Nephron progenitor cell (in vitro differentiated cells): ENCODE measurements around the gene LRFN3.

Experiments
- DNase-seq: peaks from one replicate; pipeline ENCODE4 v3.0.0; 2021
- H3K27ac Mint-ChIP-seq: 2 replicates; pipeline ENCODE4 v1.8.0; 2021; ENCODE audit warnings: mild to moderate bottlenecking, moderate library complexity, mixed read lengths
- H3K27me3 Mint-ChIP-seq: 2 replicates; pipeline ENCODE4 v1.8.0; 2021; ENCODE audit warnings: mild to moderate bottlenecking, low read depth, mixed read lengths; ENCODE audit not compliant: poor library complexity
- H3K36me3 Mint-ChIP-seq: 2 replicates; pipeline ENCODE4 v1.8.0; 2021; ENCODE audit warnings: low read depth, mixed read lengths
- H3K4me1 Mint-ChIP-seq: 2 replicates; pipeline ENCODE4 v1.8.0; 2021; ENCODE audit warnings: mixed read lengths
- H3K4me3 Mint-ChIP-seq: 2 replicates; pipeline ENCODE4 v1.8.0; 2021; ENCODE audit warnings: mild to moderate bottlenecking, moderate library complexity, mixed read lengths
- H3K9me3 Mint-ChIP-seq: 2 replicates; pipeline ENCODE4 v1.8.0; 2021; ENCODE audit warnings: mild to moderate bottlenecking, moderate library complexity, mixed read lengths
- TF ChIP-seq, protein P1 (sequence below): fragments of 200-600 bp; sonication (generic); IDR thresholded peaks from 2 replicates; pipeline ENCODE4 v1.5.0; 2021; ENCODE audit warnings: antibody characterized with exemption

Gene LRFN3

DNA sequence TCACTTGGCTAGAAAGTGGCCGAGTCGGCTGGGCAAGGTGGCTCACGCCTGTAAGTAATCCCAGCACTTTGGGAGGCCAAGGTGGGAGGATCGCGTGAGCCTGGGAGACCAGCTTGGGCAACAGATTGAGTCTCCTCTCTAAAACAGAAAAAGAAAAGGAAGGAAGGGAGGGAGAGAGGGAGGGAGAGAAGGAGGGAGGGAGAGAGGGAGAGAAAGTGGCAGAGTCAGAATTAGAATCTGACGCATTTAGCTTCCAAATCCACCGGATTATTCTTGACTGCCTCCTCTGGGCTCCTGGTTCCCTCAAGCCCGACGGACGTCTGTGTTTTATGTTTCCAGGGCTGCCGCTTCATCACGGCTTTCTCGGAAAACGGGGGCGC is 22.5 kb downstream of the LRFN3 start:
- peaks cover 85% of the 10 kb centered on the region for H3K27me3 Mint-ChIP-seq
- no peak for DNase-seq
- H3K9me3 Mint-ChIP-seq = peaks cover 11% of the 10 kb centered on the region
- TF ChIP-seq, protein P1, sequence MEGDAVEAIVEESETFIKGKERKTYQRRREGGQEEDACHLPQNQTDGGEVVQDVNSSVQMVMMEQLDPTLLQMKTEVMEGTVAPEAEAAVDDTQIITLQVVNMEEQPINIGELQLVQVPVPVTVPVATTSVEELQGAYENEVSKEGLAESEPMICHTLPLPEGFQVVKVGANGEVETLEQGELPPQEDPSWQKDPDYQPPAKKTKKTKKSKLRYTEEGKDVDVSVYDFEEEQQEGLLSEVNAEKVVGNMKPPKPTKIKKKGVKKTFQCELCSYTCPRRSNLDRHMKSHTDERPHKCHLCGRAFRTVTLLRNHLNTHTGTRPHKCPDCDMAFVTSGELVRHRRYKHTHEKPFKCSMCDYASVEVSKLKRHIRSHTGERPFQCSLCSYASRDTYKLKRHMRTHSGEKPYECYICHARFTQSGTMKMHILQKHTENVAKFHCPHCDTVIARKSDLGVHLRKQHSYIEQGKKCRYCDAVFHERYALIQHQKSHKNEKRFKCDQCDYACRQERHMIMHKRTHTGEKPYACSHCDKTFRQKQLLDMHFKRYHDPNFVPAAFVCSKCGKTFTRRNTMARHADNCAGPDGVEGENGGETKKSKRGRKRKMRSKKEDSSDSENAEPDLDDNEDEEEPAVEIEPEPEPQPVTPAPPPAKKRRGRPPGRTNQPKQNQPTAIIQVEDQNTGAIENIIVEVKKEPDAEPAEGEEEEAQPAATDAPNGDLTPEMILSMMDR = no peak
- H3K27ac Mint-ChIP-seq = no peak overlapping the region
- H3K4me1 Mint-ChIP-seq = no peaks in the 10 kb centered on the region
- H3K4me3 Mint-ChIP-seq = no peak overlapping the region
- H3K36me3 Mint-ChIP-seq = no peaks in the 10 kb centered on the region

DNA sequence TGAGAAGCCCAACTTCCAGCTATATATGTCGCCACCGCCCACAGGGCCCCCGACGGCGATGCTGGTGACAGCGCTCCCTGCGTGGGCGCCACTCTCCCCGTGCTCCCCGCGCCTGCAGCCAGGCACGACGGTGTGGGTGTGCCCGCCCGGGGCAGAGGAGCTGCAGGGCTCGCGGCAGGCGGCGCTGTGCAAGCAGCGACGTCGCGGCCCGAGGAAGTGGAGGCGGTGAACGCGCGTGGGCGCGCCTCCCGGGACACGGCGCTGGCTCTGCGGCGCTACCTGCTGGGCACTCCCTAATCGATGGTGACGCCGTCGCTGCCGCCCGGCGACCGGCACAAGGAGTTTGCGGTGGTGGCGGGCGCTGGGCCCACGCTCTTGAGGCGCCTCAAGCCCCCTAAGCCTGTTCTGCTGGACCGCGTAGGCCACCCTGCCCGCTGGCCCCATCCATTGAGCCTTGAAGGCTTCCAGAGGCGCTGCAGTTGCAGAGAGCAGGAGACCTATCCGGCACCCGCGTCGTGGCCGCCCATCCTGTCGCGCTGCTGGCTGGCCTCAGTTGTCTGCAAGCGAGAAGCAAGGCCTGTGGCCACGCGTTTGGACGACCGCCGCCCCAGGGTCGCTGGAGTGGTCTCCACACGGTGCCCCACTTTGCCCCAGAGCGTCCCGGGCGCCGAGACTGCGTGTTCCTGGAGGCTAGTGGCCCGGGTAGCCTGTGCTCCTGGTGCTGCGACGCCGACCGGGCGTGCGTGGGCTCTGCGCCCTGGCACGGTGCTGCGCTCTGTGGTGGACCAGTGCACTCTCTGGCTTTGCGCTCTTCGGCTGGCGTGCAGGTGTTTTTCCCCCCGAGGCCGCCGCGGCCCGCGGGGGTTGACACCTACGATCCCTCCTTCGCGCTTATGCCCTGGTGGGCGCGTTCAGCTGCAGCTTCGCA is 23.1 kb downstream of the LRFN3 start:
- Mint-ChIP-seq H3K36me3 (no peaks in the 10 kb centered on the region), H3K4me1 (no peaks in the 10 kb centered on the region), H3K9me3 (peaks cover 11% of the 10 kb centered on the region), H3K27me3 (peaks cover 80% of the 10 kb centered on the region), H3K27ac (no peak overlapping the region), H3K4me3 (no peak overlapping the region)
- TF ChIP-seq, protein P1 = no peak
- DNase-seq = peak; percentile 49

DNA sequence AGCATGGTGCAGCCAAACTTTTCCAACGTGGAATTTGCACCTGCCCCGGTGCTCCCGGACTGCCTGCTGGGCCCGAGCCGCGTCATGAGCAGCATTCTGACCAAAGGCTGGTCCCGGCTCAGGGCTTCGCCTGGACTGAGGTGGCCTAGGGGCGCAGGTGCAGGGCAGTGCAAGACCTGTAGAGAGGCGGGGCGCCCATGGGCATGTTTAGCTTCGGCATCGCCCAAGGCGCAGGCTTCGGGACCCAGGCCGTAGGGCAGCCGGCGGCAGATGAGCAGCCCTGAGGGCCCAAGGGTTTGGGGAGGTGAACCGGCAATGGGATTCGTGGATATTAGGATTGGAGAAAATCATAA is 23.8 kb downstream of the LRFN3 start:
- H3K27me3 Mint-ChIP-seq = peaks cover 78% of the 10 kb centered on the region

DNA sequence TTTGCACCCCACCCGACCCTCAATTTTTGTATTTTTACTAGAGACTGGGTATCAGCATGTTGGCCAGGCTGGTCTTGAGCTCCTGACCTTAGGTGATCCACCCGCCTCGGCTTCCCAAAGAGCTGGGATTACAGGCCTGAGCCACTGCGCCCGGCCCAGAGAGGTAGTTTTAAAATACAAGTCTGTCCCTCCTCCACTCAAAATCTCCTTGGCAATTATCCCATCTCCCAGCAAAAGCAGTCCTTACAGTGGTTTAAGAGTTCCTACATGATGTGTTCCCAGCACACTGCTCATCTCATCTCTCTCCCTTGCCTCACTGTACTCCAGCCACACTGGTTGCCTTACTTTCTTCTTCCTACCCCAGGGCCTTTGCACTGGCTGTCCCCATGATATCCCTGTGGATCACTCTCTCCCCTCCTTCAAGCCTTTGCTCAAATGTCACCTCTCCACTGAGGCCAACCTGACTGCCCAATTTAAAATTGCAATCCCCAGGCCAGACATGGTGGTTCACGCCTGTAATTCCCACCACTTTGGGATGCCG is 24.3 kb downstream of the LRFN3 start:
- peaks cover 79% of the 10 kb centered on the region for H3K27me3 Mint-ChIP-seq
- TF ChIP-seq, protein P1 = no peak

More for the DNA sequence above, 23.8 kb downstream of the LRFN3 start:
- TF ChIP-seq, protein P1 = no peak
- H3K4me1 Mint-ChIP-seq = no peaks in the 10 kb centered on the region
- no peaks in the 10 kb centered on the region for H3K36me3 Mint-ChIP-seq
- no peak overlapping the region for H3K27ac Mint-ChIP-seq
- no peak for DNase-seq
- H3K9me3 Mint-ChIP-seq = peaks cover 11% of the 10 kb centered on the region
- H3K4me3 Mint-ChIP-seq = no peak overlapping the region

DNA sequence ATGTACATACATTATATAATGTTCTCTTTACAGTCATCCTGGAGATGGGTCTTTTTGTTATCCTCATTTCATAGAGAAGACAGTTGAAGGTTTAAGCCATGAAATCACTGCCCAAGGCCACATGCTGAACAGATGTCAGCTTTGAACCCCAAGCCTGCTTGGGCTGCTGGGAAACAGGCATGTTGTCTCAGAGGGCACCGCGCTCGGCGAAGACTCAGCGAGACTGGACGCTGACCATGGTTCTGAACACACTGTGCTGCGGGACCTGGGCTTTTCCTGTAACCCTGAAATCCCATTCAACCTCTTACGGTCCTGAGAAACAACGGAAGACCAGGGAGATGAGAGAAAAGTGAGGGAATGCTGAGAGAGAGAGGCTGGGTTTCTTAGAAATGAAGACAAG is 27.3 kb downstream of the LRFN3 start:
- TF ChIP-seq, protein P1 = no peak
- Mint-ChIP-seq H3K27me3 (peaks cover 63% of the 10 kb centered on the region), H3K9me3 (no peaks in the 10 kb centered on the region), H3K4me3 (no peak overlapping the region), H3K27ac (no peak overlapping the region), H3K36me3 (no peaks in the 10 kb centered on the region), H3K4me1 (no peaks in the 10 kb centered on the region)
- DNase-seq = peak; percentile 87

More for the DNA sequence above, 24.3 kb downstream of the LRFN3 start:
- no peak overlapping the region for H3K27ac Mint-ChIP-seq
- DNase-seq = no peak
- peaks cover 11% of the 10 kb centered on the region for H3K9me3 Mint-ChIP-seq
- H3K4me1 Mint-ChIP-seq = no peaks in the 10 kb centered on the region
- H3K4me3 Mint-ChIP-seq = no peak overlapping the region
- H3K36me3 Mint-ChIP-seq = no peaks in the 10 kb centered on the region
